GM23248 (cell line): ENCODE results near the gene GAMT. TPM values are rescaled to one million over a fixed set of nuclear protein-coding genes. Genes with fewer than 3 reads are reported as not detected.
A peak's percentile ranks its signal among the peaks of the same experiment; 100 is the strongest.

Source experiments
- DNase-seq: peaks from one replicate; pipeline ENCODE4 v3.0.0-alpha.2; 2015
- H2AFZ ChIP-seq: fragments of 200-600 bp; sonication (generic); 2 replicates; pipeline ENCODE4 v1.6.1; 2016; ENCODE audit warnings: antibody characterized with exemption
- H3F3A ChIP-seq: fragments of 200-600 bp; sonication (generic); 2 replicates; pipeline ENCODE4 v1.6.1; 2016; ENCODE audit warnings: mild to moderate bottlenecking, antibody characterized with exemption, mixed run types; ENCODE audit not compliant: insufficient read depth
- H3K27ac ChIP-seq: fragments of 200-600 bp; sonication (generic); 2 replicates; pipeline ENCODE4 v1.5.1; 2016; ENCODE audit warnings: mild to moderate bottlenecking
- H3K27me3 ChIP-seq: fragments of 200-600 bp; sonication (generic); replicated peaks from 2 replicates; pipeline ENCODE4 v1.6.1; 2016; ENCODE audit warnings: mild to moderate bottlenecking; ENCODE audit not compliant: insufficient read depth
- H3K36me3 ChIP-seq: fragments of 200-600 bp; sonication (generic); 2 replicates; pipeline ENCODE4 v1.6.1; 2016; ENCODE audit warnings: low read depth, mild to moderate bottlenecking
- H3K4me1 ChIP-seq: fragments of 200-600 bp; sonication (generic); 2 replicates; pipeline ENCODE4 v1.6.1; 2016; ENCODE audit warnings: mild to moderate bottlenecking; ENCODE audit not compliant: insufficient read depth
- H3K4me2 ChIP-seq: fragments of 200-600 bp; sonication (generic); one replicate; pipeline ENCODE4 v1.6.1; 2016; ENCODE audit warnings: mild to moderate bottlenecking; ENCODE audit not compliant: unreplicated experiment
- H3K4me3 ChIP-seq: fragments of 200-600 bp; sonication (generic); 2 replicates; pipeline ENCODE4 v1.5.1; 2016; ENCODE audit warnings: mild to moderate bottlenecking
- H3K79me2 ChIP-seq: fragments of 200-600 bp; sonication (generic); 2 replicates; pipeline ENCODE4 v1.6.1; 2016; ENCODE audit warnings: mild to moderate bottlenecking; ENCODE audit not compliant: insufficient read depth
- H3K9ac ChIP-seq: fragments of 200-600 bp; sonication (generic); 2 replicates; pipeline ENCODE4 v1.6.1; 2016; ENCODE audit warnings: mild to moderate bottlenecking
- H3K9me2 ChIP-seq: fragments of 200-600 bp; sonication (generic); 2 replicates; pipeline ENCODE4 v1.6.1; 2016; ENCODE audit warnings: mixed run types, mild to moderate bottlenecking, moderate library complexity; ENCODE audit not compliant: insufficient read depth
- H3K9me3 ChIP-seq: fragments of 200-600 bp; sonication (generic); one replicate; pipeline ENCODE4 v1.6.1; 2017; ENCODE audit warnings: low read depth
- H4K20me1 ChIP-seq: fragments of 200-600 bp; sonication (generic); 2 replicates; pipeline ENCODE4 v1.6.0; 2016; ENCODE audit not compliant: insufficient read depth
- EZH2 ChIP-seq: fragments of 200-600 bp; sonication (generic); IDR thresholded peaks from 2 replicates; pipeline ENCODE4 v1.6.1; 2018; ENCODE audit warnings: antibody characterized with exemption, mild to moderate bottlenecking; ENCODE audit not compliant: insufficient read depth, poor library complexity, severe bottlenecking
- EZH2phosphoT487 ChIP-seq: fragments of 200-600 bp; sonication (generic); IDR thresholded peaks from 2 replicates; pipeline ENCODE4 v1.6.1; 2018; ENCODE audit warnings: antibody characterized with exemption, moderate library complexity, mild to moderate bottlenecking, low read depth; ENCODE audit not compliant: insufficient read depth
- WGBS, 2 experiments: methylation state at CpG; one replicate each; pipeline ENCODE4 v1.1.6; 2015 to 2017; ENCODE audit warnings: low lambda C conversion rate in 2 of 2, low coverage in 1 of 2; ENCODE audit errors: missing lambda C conversion rate in 2 of 2; 5-methylcytosine and 5-hydroxymethylcytosine counted together
- in situ Hi-C: fragments of 300-500 bp; cut with MboI; formaldehyde crosslinking; loops from 2 replicates; pipeline ENCODE4 v1.15.0; 2020
- polyA plus RNA-seq: library from polyadenylated mRNA; unstranded; fragments of >200 nt; fragmentation: Nextera tagmentation; extraction: Ambion mirVana; gene quantifications from 2 replicates; pipeline ENCODE4 v1.2.1, GENCODE V29; 2016
- total RNA-seq: library from RNA; depleted of rRNA; stranded (reverse); fragments of >200 nt; shearing (Covaris generic); gene quantifications from 2 replicates; pipeline ENCODE4 v1.2.3, GENCODE V29; 2014

GAMT gene
- total and polyA plus RNA-seq, 2 experiments from 2014 or later, result 43.1 to 43.7 TPM

- peaks cover 30% of the 10 kb centered on the region for H3F3A ChIP-seq
- 8 to 9% methylated on average over 35 to 56 of the region's 63 CpGs for WGBS, 2 experiments
- H3K4me2 ChIP-seq, result no peak overlapping the region
- no peaks in the 10 kb centered on the region for H3K9me2 ChIP-seq
- in situ Hi-C loops, result no loop called here
- H3K36me3 ChIP-seq, result peaks cover 7% of the 10 kb centered on the region; the same call in 1 of the 2 replicates
- TF ChIP-seq EZH2 (peak; percentile 89), EZH2phosphoT487 (0 out of 2 replicates have a peak, but pooled peaks have one; percentile 45)
- no peak overlapping the region for H3K27ac ChIP-seq
- peak; percentile 33 for DNase-seq
- H3K4me1 ChIP-seq, result no peaks in the 10 kb centered on the region
- no peaks in the 10 kb centered on the region for H3K9me3 ChIP-seq
- H3K4me3 ChIP-seq, result no peak overlapping the region
- peaks cover 28% of the 10 kb centered on the region for H3K27me3 ChIP-seq
- H3K9ac ChIP-seq, result no peak overlapping the region
- no peak overlapping the region for H2AFZ ChIP-seq
- no peaks in the 10 kb centered on the region for H4K20me1 ChIP-seq
- 0 out of 2 replicates have a peak, but pooled peaks cover under 1% of the 10 kb centered on the region for H3K79me2 ChIP-seq
These were observed 45.6 kb upstream of the GAMT start for GRCh38 chr19:1446713-1447481.

- H3K4me1 ChIP-seq, result no peaks in the 10 kb centered on the region
- H3K79me2 ChIP-seq, result peaks cover 8% of the 10 kb centered on the region
- no peaks in the 10 kb centered on the region for H3K9me2 ChIP-seq
- H2AFZ ChIP-seq, result no peak overlapping the region
- H3K9ac ChIP-seq, result no peak overlapping the region
- peaks cover 38% of the 10 kb centered on the region for H3F3A ChIP-seq
- H3K36me3 ChIP-seq, result peaks cover 14% of the 10 kb centered on the region; the same call in 1 of the 2 replicates
- DNase-seq, result no peak
- peaks cover under 1% of the 10 kb centered on the region; the same call in 1 of the 2 replicates for H4K20me1 ChIP-seq
- no peak overlapping the region for H3K27ac ChIP-seq
- TF ChIP-seq EZH2, result no peak
- TF ChIP-seq EZH2phosphoT487, result no peak
- in situ Hi-C loops, result no loop called here
- H3K9me3 ChIP-seq, result no peaks in the 10 kb centered on the region
- peaks cover 24% of the 10 kb centered on the region for H3K27me3 ChIP-seq
- H3K4me3 ChIP-seq, result 0 out of 2 replicates have a peak overlapping the region, but pooled peaks have one; percentile 14
- H3K4me2 ChIP-seq, result peak overlapping the region; percentile 16
- 2 to 6% methylated on average over 38 to 47 of the region's 99 CpGs for WGBS, 2 experiments
These were observed 44.8 kb upstream of the GAMT start for GRCh38 chr19:1445932-1446712.

- H3K27ac ChIP-seq, result no peak overlapping the region
- H3K9me3 ChIP-seq, result no peaks in the 10 kb centered on the region
- peaks cover 16% of the 10 kb centered on the region for H3K79me2 ChIP-seq
- H3K27me3 ChIP-seq, result peaks cover 17% of the 10 kb centered on the region
- H3K9ac ChIP-seq, result no peak overlapping the region
- peak overlapping the region; percentile 14; the same call in 1 of the 2 replicates for H3K4me3 ChIP-seq
- peak overlapping the region; percentile 16 for H3K4me2 ChIP-seq
- peaks cover 20% of the 10 kb centered on the region; the same call in 1 of the 2 replicates for H3K36me3 ChIP-seq
- TF ChIP-seq EZH2, result no peak
- TF ChIP-seq EZH2phosphoT487, result no peak
- peak; percentile 80 for DNase-seq
- H2AFZ ChIP-seq, result no peak overlapping the region
- no peaks in the 10 kb centered on the region for H3K9me2 ChIP-seq
- no peaks in the 10 kb centered on the region for H3K4me1 ChIP-seq
- 1 to 2% methylated on average over 32 to 70 of the region's 70 CpGs for WGBS, 2 experiments
- peaks cover 8% of the 10 kb centered on the region; the same call in 1 of the 2 replicates for H4K20me1 ChIP-seq
- in situ Hi-C loops, result no loop called here
- H3F3A ChIP-seq, result peaks cover 41% of the 10 kb centered on the region
These were observed 44.0 kb upstream of the GAMT start for GRCh38 chr19:1445185-1445931.
